CD14-positive monocyte (primary cell): ENCODE measurements around the gene MAX. TPM values are rescaled to one million over a fixed set of nuclear protein-coding genes. Genes with fewer than 3 reads are reported as not detected.

Source experiments
- DNase-seq, 3 donors: peaks; one replicate each; pipeline ENCODE4 v3.0.0-alpha.2; 2011 to 2022
- H2AFZ ChIP-seq: 2 replicates; pipeline ENCODE4 v1.6.0; 2012; ENCODE audit warnings: mild to moderate bottlenecking, low read depth, low read length, inconsistent platforms; ENCODE audit not compliant: insufficient read depth, poor library complexity, severe bottlenecking
- H3K27ac ChIP-seq, 2 donors: 1 replicate in 1 of 2; 2 replicates in 1 of 2; pipeline ENCODE4 v1.5.1; 2012 to 2013; ENCODE audit warnings: low read length in 2 of 2, control low read depth in 1 of 2, inconsistent platforms in 1 of 2, low read depth in 1 of 2, mild to moderate bottlenecking in 1 of 2
- H3K27me3 ChIP-seq, 2 donors: one replicate each; pipeline versions ENCODE4 v1.6.0 to v1.6.1; 2011 to 2013; ENCODE audit warnings: low read length in 2 of 2; ENCODE audit not compliant: control insufficient read depth in 2 of 2, insufficient read depth in 2 of 2
- H3K36me3 ChIP-seq, 2 donors: replicated peaks in 1 of 2; 1 replicate in 1 of 2; 2 replicates in 1 of 2; pipeline versions ENCODE4 v1.5.1 to v1.6.1; 2012 to 2013; ENCODE audit warnings: low read length in 2 of 2, control low read depth in 1 of 2, inconsistent platforms in 1 of 2, mild to moderate bottlenecking in 1 of 2; ENCODE audit not compliant: insufficient read depth in 2 of 2, control insufficient read depth in 1 of 2
- H3K4me1 ChIP-seq, 2 donors: 1 replicate in 1 of 2; 2 replicates in 1 of 2; pipeline versions ENCODE4 v1.5.1 to v1.6.1; 2012 to 2013; ENCODE audit warnings: low read length in 2 of 2, control low read depth in 1 of 2, inconsistent platforms in 1 of 2, mild to moderate bottlenecking in 1 of 2, moderate library complexity in 1 of 2; ENCODE audit not compliant: insufficient read depth in 2 of 2, control insufficient read depth in 1 of 2
- H3K4me2 ChIP-seq: replicated peaks from 2 replicates; pipeline ENCODE3; 2012; ENCODE audit warnings: low read length, moderate library complexity, mild to moderate bottlenecking; ENCODE audit not compliant: poor library complexity, severe bottlenecking; ENCODE audit errors: extremely low read depth
- H3K4me3 ChIP-seq, 3 experiments: fragments of 200-600 bp in 1 of 3; sonication (generic) in 1 of 3; replicated peaks in 1 of 3; 1 replicate in 2 of 3; 2 replicates in 1 of 3; pipeline ENCODE4 v1.5.1; 2011 to 2013; ENCODE audit warnings: low read length in 3 of 3, mild to moderate bottlenecking in 3 of 3, control low read depth in 2 of 3, low read depth in 2 of 3, inconsistent platforms in 1 of 3, moderate library complexity in 1 of 3
- H3K79me2 ChIP-seq: 2 replicates; pipeline ENCODE4 v1.6.0; 2012; ENCODE audit warnings: mild to moderate bottlenecking, control low read depth, inconsistent platforms, low read length, moderate library complexity; ENCODE audit not compliant: insufficient read depth
- H3K9ac ChIP-seq: 2 replicates; pipeline ENCODE4 v1.6.0; 2017; ENCODE audit warnings: low read length, mild to moderate bottlenecking; ENCODE audit not compliant: insufficient read depth, poor library complexity, severe bottlenecking
- H3K9me3 ChIP-seq, 2 donors: replicated peaks in 1 of 2; 1 replicate in 1 of 2; 2 replicates in 1 of 2; pipeline versions ENCODE4 v1.5.1 to v1.6.1; 2012 to 2013; ENCODE audit warnings: low read length in 2 of 2, control low read depth in 1 of 2; ENCODE audit not compliant: control insufficient read depth in 1 of 2, insufficient read depth in 1 of 2
- H4K20me1 ChIP-seq: 2 replicates; pipeline ENCODE4 v1.6.0; 2012; ENCODE audit warnings: mild to moderate bottlenecking, low read length, control low read depth, moderate library complexity; ENCODE audit not compliant: insufficient read depth
- H3K27ac Mint-ChIP-seq, 7 donors: one replicate each; pipeline ENCODE4 v1.8.0; 2020; ENCODE audit warnings: mild to moderate bottlenecking in 7 of 7, mixed read lengths in 7 of 7, moderate library complexity in 6 of 7, inconsistent platforms in 2 of 7
- H3K27me3 Mint-ChIP-seq, 3 donors: one replicate each; pipeline ENCODE4 v1.8.0; 2021 to 2022; ENCODE audit warnings: low read depth in 3 of 3, mild to moderate bottlenecking in 3 of 3, mixed read lengths in 3 of 3, moderate library complexity in 3 of 3, inconsistent platforms in 1 of 3
- H3K36me3 Mint-ChIP-seq, 2 donors: one replicate each; pipeline ENCODE4 v1.8.0; 2020; ENCODE audit warnings: mixed read lengths in 2 of 2, inconsistent platforms in 1 of 2, mild to moderate bottlenecking in 1 of 2
- H3K4me1 Mint-ChIP-seq: one replicate; pipeline ENCODE4 v1.8.0; 2020; ENCODE audit warnings: mild to moderate bottlenecking, mixed read lengths
- H3K4me3 Mint-ChIP-seq, 2 donors: one replicate each; pipeline ENCODE4 v1.8.0; 2020; ENCODE audit warnings: mild to moderate bottlenecking in 2 of 2, mixed read lengths in 2 of 2, moderate library complexity in 1 of 2
- H3K9me3 Mint-ChIP-seq, 7 donors: one replicate each; pipeline ENCODE4 v1.8.0; 2020 to 2022; ENCODE audit warnings: mixed read lengths in 7 of 7, mild to moderate bottlenecking in 6 of 7, moderate library complexity in 6 of 7, inconsistent platforms in 2 of 7
- WGBS: methylation state at CpG from one replicate; pipeline ENCODE4 v1.1.5; 2013; ENCODE audit warnings: missing lambda C conversion rate; ENCODE audit not compliant: insufficient coverage; 5-methylcytosine and 5-hydroxymethylcytosine counted together
- intact Hi-C, 2 donors: fragments of 100-400 bp; cut with micrococcal nuclease; formaldehyde crosslinking; loops; one replicate each; pipeline versions ENCODE4 v1.15.0 to v1.15.1; 2023
- polyA minus RNA-seq: library from RNA; depleted of rRNA, polyadenylated mRNA; stranded (reverse); fragments of >200 nt; gene quantifications from 2 replicates; pipeline ENCODE4 v1.2.3, GENCODE V29; 2012
- polyA plus RNA-seq, 3 donors: library from polyadenylated mRNA; depleted of rRNA in 1 of 3; unstranded in 2 of 3; stranded (reverse) in 1 of 3; fragments of 300-500 nt in 2 of 3; fragments of >200 nt in 1 of 3; fragmentation: Illumina TruSeq in 2 of 3; gene quantifications; 1 replicate in 2 of 3; 2 replicates in 1 of 3; pipeline ENCODE4 v1.2.3, GENCODE V29; 2012 to 2021
- total RNA-seq, 12 experiments: library from RNA in 1 of 12; stranded (reverse) in 1 of 12; fragments of 120-200 nt in 1 of 12; gene quantifications; one replicate each; pipeline ENCODE4 v1.2.4 and lab custom pipeline; 2013 to 2026; ENCODE audit warnings: mixed read lengths in 6 of 12, inconsistent platforms in 1 of 12
- TF ChIP-seq, protein P1 (sequence below): fragments of 200-600 bp; IDR thresholded peaks from one replicate; pipeline ENCODE4 v1.8.0; 2022; ENCODE audit warnings: antibody characterized with exemption, mild to moderate bottlenecking

Gene MAX, protein sequence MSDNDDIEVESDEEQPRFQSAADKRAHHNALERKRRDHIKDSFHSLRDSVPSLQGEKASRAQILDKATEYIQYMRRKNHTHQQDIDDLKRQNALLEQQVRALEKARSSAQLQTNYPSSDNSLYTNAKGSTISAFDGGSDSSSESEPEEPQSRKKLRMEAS
- 82.5 TPM for total RNA-seq (2013)
- polyA plus RNA-seq (10 to 100 TPM; 78.2 to 87.0 (median 81.5) TPM), polyA minus RNA-seq (50.4 and 89.6 TPM in 2 replicates), total RNA-seq (lab: John Stamatoyannopoulos, UW) (43.1 to 105 (median 68.9) reads per million in 11 experiments)

DNA sequence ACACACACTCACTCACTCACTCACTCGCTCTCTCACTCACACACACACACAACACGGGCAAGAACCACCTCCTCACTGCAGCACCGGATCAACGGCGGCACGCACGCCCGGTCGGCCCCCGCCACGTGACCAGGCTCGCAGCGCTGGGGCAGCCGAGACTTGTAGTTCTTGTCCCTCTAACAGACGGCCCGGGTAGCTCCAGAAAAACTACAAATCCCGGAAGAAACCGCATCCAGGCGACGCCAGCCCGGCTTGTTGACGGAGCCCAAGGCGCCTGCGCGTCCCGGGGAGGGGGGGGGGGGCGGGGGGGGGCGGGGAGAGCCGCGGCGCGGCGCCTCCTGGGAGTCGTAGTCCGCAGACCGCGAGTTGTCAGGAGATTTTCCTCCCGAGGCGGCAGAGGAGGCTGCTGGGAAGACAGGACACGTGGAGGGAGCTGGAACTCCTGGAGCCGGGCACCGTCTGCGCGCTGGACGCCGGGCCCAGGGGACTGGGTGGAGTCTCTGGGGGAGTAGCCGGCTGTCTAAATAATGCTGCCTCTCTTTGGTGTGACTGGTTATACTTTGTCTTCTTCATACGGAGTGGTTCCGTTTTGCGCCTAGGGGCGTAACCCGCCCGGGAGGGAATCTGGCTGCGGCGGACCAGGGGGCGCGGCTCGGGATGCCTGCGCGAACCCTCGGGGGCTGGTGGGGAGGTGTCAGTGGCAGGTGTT is at the start of gene MAX:
TSS of gene MAX (minus strand) at position 77 of the 709 bp plus-strand sequence. CDS start 178 bp downstream, outside the sequence.
- peaks cover 3 to 17% of the 10 kb centered on the region in 2 donors for H3K36me3 Mint-ChIP-seq
- H3K27me3 Mint-ChIP-seq = no peaks in the 10 kb centered on the region
- H2AFZ ChIP-seq = peak within 1 kb of the TSS; percentile 98
- intact Hi-C loops = loop anchor here (5.0 to 10.0 kb wide), 4 partner anchors 60 to 188 kb away; partner anchors contain the start of genes CHURC1 (in 2 of the 2) and FNTB (in 2 of the 2)
- no peaks in the 10 kb centered on the region for H3K27me3 ChIP-seq
- H3K4me1 ChIP-seq = peaks cover 36 to 48% of the 10 kb centered on the region in 2 donors
- H3K36me3 ChIP-seq = peaks cover 1 to 5% of the 10 kb centered on the region in 2 donors
- DNase-seq = peak; percentile 98 to 99 (median 98)
- TF ChIP-seq, protein P1, sequence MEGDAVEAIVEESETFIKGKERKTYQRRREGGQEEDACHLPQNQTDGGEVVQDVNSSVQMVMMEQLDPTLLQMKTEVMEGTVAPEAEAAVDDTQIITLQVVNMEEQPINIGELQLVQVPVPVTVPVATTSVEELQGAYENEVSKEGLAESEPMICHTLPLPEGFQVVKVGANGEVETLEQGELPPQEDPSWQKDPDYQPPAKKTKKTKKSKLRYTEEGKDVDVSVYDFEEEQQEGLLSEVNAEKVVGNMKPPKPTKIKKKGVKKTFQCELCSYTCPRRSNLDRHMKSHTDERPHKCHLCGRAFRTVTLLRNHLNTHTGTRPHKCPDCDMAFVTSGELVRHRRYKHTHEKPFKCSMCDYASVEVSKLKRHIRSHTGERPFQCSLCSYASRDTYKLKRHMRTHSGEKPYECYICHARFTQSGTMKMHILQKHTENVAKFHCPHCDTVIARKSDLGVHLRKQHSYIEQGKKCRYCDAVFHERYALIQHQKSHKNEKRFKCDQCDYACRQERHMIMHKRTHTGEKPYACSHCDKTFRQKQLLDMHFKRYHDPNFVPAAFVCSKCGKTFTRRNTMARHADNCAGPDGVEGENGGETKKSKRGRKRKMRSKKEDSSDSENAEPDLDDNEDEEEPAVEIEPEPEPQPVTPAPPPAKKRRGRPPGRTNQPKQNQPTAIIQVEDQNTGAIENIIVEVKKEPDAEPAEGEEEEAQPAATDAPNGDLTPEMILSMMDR = no peak
- H3K9ac ChIP-seq = peak within 1 kb of the TSS; percentile 98
- peak within 1 kb of the TSS; percentile 88 to 94 (median 89) for H3K4me3 ChIP-seq
- peak within 1 kb of the TSS; percentile 93 to 99 (median 97) for H3K27ac Mint-ChIP-seq
- no peaks in the 10 kb centered on the region for H3K9me3 ChIP-seq
- WGBS = under 1% methylated on average over 42 of the region's 61 CpGs
- H3K4me2 ChIP-seq = peak within 1 kb of the TSS; percentile 90
- H3K4me1 Mint-ChIP-seq = peaks cover 35% of the 10 kb centered on the region
- H3K27ac ChIP-seq = peak within 1 kb of the TSS; percentile 92 to 97
- peaks cover 0 to 3% (median 0%) of the 10 kb centered on the region in 7 donors for H3K9me3 Mint-ChIP-seq
- peaks cover 9% of the 10 kb centered on the region for H4K20me1 ChIP-seq
- H3K79me2 ChIP-seq = peaks cover 46% of the 10 kb centered on the region
- peak within 1 kb of the TSS; percentile 99 for H3K4me3 Mint-ChIP-seq

DNA sequence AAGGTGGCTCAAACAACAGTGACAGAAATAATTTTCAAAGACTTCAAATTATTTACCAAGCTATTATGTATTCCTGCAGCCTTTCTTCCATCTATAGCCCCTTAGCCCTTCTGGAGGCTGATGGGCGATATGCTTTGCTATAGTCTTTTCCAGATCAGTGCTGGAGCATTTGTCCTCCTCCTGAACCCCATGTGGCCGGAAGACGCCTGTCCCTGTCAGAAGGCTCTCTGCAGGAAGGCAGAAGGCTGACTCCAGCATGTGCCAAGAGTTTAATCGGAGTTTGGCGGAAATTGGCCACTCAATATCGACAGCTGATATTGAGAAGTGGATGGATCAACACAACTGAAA is 49.3 kb upstream of the MAX start:
- no peak overlapping the region for H2AFZ ChIP-seq
- Mint-ChIP-seq H3K4me1 (peaks cover 15% of the 10 kb centered on the region), H3K9me3 (peaks cover 0 to 4% (median 0%) of the 10 kb centered on the region in 7 donors), H3K27ac (no peak overlapping the region), H3K4me3 (no peak overlapping the region), H3K27me3 (peaks cover 0 to 5% (median 1%) of the 10 kb centered on the region in 3 donors), H3K36me3 (no peaks in the 10 kb centered on the region)
- no peaks in the 10 kb centered on the region for H3K9me3 ChIP-seq
- H3K4me1 ChIP-seq = peaks cover 10 to 13% of the 10 kb centered on the region in 2 donors
- no peak overlapping the region for H3K4me2 ChIP-seq
- DNase-seq = no peak
- H3K9ac ChIP-seq = no peak overlapping the region
- TF ChIP-seq, protein P1 = no peak
- H3K27me3 ChIP-seq = no peaks in the 10 kb centered on the region
- no peaks in the 10 kb centered on the region for H4K20me1 ChIP-seq
- no peaks in the 10 kb centered on the region for H3K36me3 ChIP-seq
- H3K79me2 ChIP-seq = no peaks in the 10 kb centered on the region
- 100% methylated on average over 3 of the region's 6 CpGs for WGBS
- H3K27ac ChIP-seq = no peak overlapping the region
- intact Hi-C loops = no loop called here
- no peak overlapping the region for H3K4me3 ChIP-seq
